Measurements from ENCODE around the gene SNX32. TPM values are rescaled to one million over a fixed set of nuclear protein-coding genes. Genes with fewer than 3 reads are reported as not detected.

Gene SNX32
- polyA plus RNA-seq, 2 of the 4 experiments (the other 2 are of a cell fraction) = 0.08 TPM; not detected in 1

GRCh38 chr11:65868907-65869306, 35.1 kb downstream of the SNX32 start:
- ATAC-seq = no peak
- no peak overlapping the region for H3K4me2 ChIP-seq
- ChIA-PET POLR2A (interaction anchor here (0.9 to 2.9 kb wide), 3 partner anchors 9 to 206 kb away, joined by 3 to 15 read pairs (median 9); partner anchors contain the start of genes FIBP, MUS81 and RELA), CTCF (interaction anchor here (0.8 to 7.5 kb wide), 8 partner anchors 8 to 157 kb away, joined by 3 to 158 read pairs (median 4); partner anchors contain the start of genes CFL1, FIBP, KAT5 and MUS81)
- no peak for FAIRE-seq
- H3K27ac ChIP-seq = no peak overlapping the region
- 73% methylated on average over 3 of the region's 3 CpGs for WGBS (ENCODE audit: missing lambda C conversion rate)
- H3K9me3 ChIP-seq = no peaks in the 10 kb centered on the region
- H3K4me1 ChIP-seq = peaks cover 6% of the 10 kb centered on the region
- TF ChIP-seq PHF8 (IDR thresholded peaks at IDR 0.05; ENCODE audit: borderline replicate concordance, low read depth) (no peak), PBX3 (IDR thresholded peaks at IDR 0.05) (0 out of 2 replicates have a peak, but pooled peaks have one; percentile 2), FOXS1 (CRISPR knock-in tag; IDR thresholded peaks at IDR 0.05) (no peak)
- DNase-seq (ENCODE audit: low read depth in 1 of 2, low spot score in 1 of 2) = no peak
- no peak overlapping the region for H3K4me3 ChIP-seq

GRCh38 chr11:65869643-65870306, 36.0 kb downstream of the SNX32 start:
- CTCF ChIA-PET = interaction anchor here (0.8 to 7.5 kb wide), 7 partner anchors 9 to 158 kb away, joined by 3 to 158 read pairs (median 4); partner anchors contain the start of genes C11orf68, CFL1, FIBP and KAT5
- peaks cover 6% of the 10 kb centered on the region for H3K4me1 ChIP-seq
- POLR2A ChIA-PET = interaction anchor here (0.8 to 2.9 kb wide), 5 partner anchors 10 to 207 kb away, joined by 3 to 15 read pairs (median 4); partner anchors contain the start of genes FIBP, MUS81 and RELA
- H3K27ac ChIP-seq = no peak overlapping the region
- ATAC-seq = peak; percentile 1 to 4; a peak in 4 of 6 replicates
- no peak for FAIRE-seq
- DNase-seq (ENCODE audit: low read depth in 1 of 2, low spot score in 1 of 2) = no peak
- no peaks in the 10 kb centered on the region for H3K9me3 ChIP-seq
- 84% methylated on average over 24 of the region's 24 CpGs for WGBS (ENCODE audit: missing lambda C conversion rate)
- H3K4me2 ChIP-seq = no peak overlapping the region
- TF ChIP-seq USF2 (IDR thresholded peaks at IDR 0.05) (no peak), HOXA7 (CRISPR knock-in tag; IDR thresholded peaks at IDR 0.05) (no peak), TFCP2L1 (CRISPR knock-in tag; IDR thresholded peaks at IDR 0.05) (no peak), CHD2 (IDR thresholded peaks at IDR 0.05; ENCODE audit: low read length, partially characterized antibody) (no peak), HMGXB4 (CRISPR knock-in tag; IDR thresholded peaks at IDR 0.05; ENCODE audit: borderline replicate concordance) (0 out of 2 replicates have a peak, but pooled peaks have one; percentile 2), PHF8 (IDR thresholded peaks at IDR 0.05; ENCODE audit: borderline replicate concordance, low read depth) (no peak), RARB (CRISPR knock-in tag; IDR thresholded peaks at IDR 0.05) (no peak), FOSL2 (IDR thresholded peaks at IDR 0.05) (no peak), FOSL2 (CRISPR knock-in tag; IDR thresholded peaks at IDR 0.05) (no peak), SMC3 (IDR thresholded peaks at IDR 0.05) (no peak), CEBPB (IDR thresholded peaks at IDR 0.05) (no peak), RAD21 (conservative IDR thresholded peaks at IDR 0.05 in 1 of 2, IDR thresholded peaks at IDR 0.05 in 1 of 2) (no peak), MYC (IDR thresholded peaks at IDR 0.05; ENCODE audit: borderline replicate concordance, low read length) (no peak), HES2 (IDR thresholded peaks at IDR 0.05) (no peak), ESRRA (IDR thresholded peaks at IDR 0.05; ENCODE audit: borderline replicate concordance, low read length) (no peak), POLR2A (IDR thresholded peaks at IDR 0.05; ENCODE audit: low read length) (peak; percentile 21), HDAC2 (IDR thresholded peaks at IDR 0.05) (no peak), BCL3 (IDR thresholded peaks at IDR 0.05) (no peak)
- no peak overlapping the region for H3K4me3 ChIP-seq
